HTERT RPE-1 (cell line): ENCODE measurements around the gene OLFM4.

Source experiments
- in situ Hi-C: fragments of 300-500 bp; cut with MboI; formaldehyde crosslinking; loops from 4 replicates; pipeline ENCODE4 v1.14.3; 2020; ENCODE audit warnings: low sequenced_read_pairs

OLFM4 gene

GRCh38 chr13:53066411-53066810, 37.8 kb downstream of the OLFM4 start:
- in situ Hi-C loops = no loop called here

- in situ Hi-C loops = no loop called here
Measured at GRCh38 chr13:53068585-53069520, 40.2 kb downstream of the OLFM4 start.

GRCh38 chr13:53069800-53070199, 41.2 kb downstream of the OLFM4 start:
- in situ Hi-C loops = no loop called here

- in situ Hi-C loops = no loop called here
Measured at GRCh38 chr13:53073711-53074110, 45.1 kb downstream of the OLFM4 start.

GRCh38 chr13:53074114-53074513, 45.5 kb downstream of the OLFM4 start:
- in situ Hi-C loops = no loop called here

- in situ Hi-C loops = no loop called here
Measured at GRCh38 chr13:53075356-53076041, 46.9 kb downstream of the OLFM4 start.

GRCh38 chr13:53079691-53080090, 51.1 kb downstream of the OLFM4 start:
- in situ Hi-C loops = no loop called here

- in situ Hi-C loops = no loop called here
Measured at GRCh38 chr13:53088871-53089270, 60.3 kb downstream of the OLFM4 start.

- in situ Hi-C loops = no loop called here
Measured at GRCh38 chr13:53089951-53090350, 61.3 kb downstream of the OLFM4 start.

GRCh38 chr13:53090461-53090860, 61.8 kb downstream of the OLFM4 start:
- in situ Hi-C loops = no loop called here

- in situ Hi-C loops = no loop called here
Measured at GRCh38 chr13:53092931-53093330, 64.3 kb downstream of the OLFM4 start.

GRCh38 chr13:53098455-53098854, 69.8 kb downstream of the OLFM4 start:
- in situ Hi-C loops = no loop called here

GRCh38 chr13:53100394-53101063, 71.9 kb downstream of the OLFM4 start:
- in situ Hi-C loops = no loop called here
